Aorta (tissue), 5 donors: ENCODE measurements around the gene NKIRAS1. TPM values are rescaled to one million over a fixed set of nuclear protein-coding genes. Genes with fewer than 3 reads are reported as not detected.

Source experiments
- ATAC-seq: fragments of 200-7000 bp; cut with Tn5 transposase; one replicate; pipeline ENCODE4 v1.9.1; 2022; ENCODE audit warnings: moderate library complexity; ENCODE audit not compliant: low FRiP score
- DNase-seq, 2 donors: peaks; one replicate each; pipeline ENCODE4 v3.0.0-alpha.2; 2020
- H3K27ac ChIP-seq, 2 donors: one replicate each; pipeline ENCODE4 v1.5.1; 2013; ENCODE audit warnings: low read length in 2 of 2, mild to moderate bottlenecking in 2 of 2, moderate library complexity in 2 of 2, control low read depth in 1 of 2, inconsistent platforms in 1 of 2, low read depth in 1 of 2
- H3K27me3 ChIP-seq, 2 donors: one replicate each; pipeline ENCODE4 v1.6.1; 2013; ENCODE audit warnings: control low read depth in 1 of 2, low read length in 1 of 2, mild to moderate bottlenecking in 1 of 2, moderate library complexity in 1 of 2; ENCODE audit not compliant: insufficient read depth in 2 of 2, control insufficient read depth in 1 of 2
- H3K36me3 ChIP-seq, 2 donors: one replicate each; pipeline ENCODE4 v1.6.1; 2013; ENCODE audit warnings: control low read depth in 1 of 2, low read length in 1 of 2, mild to moderate bottlenecking in 1 of 2; ENCODE audit not compliant: insufficient read depth in 2 of 2, control insufficient read depth in 1 of 2
- H3K4me1 ChIP-seq, 2 donors: one replicate each; pipeline ENCODE4 v1.6.1; 2013; ENCODE audit warnings: low read length in 2 of 2, control low read depth in 1 of 2, mild to moderate bottlenecking in 1 of 2, moderate library complexity in 1 of 2; ENCODE audit not compliant: insufficient read depth in 2 of 2, control insufficient read depth in 1 of 2
- H3K4me3 ChIP-seq, 2 donors: one replicate each; pipeline ENCODE4 v1.5.1; 2013; ENCODE audit warnings: low read length in 2 of 2, control low read depth in 1 of 2, mild to moderate bottlenecking in 1 of 2
- H3K9me3 ChIP-seq: one replicate; pipeline ENCODE4 v1.6.1; 2013; ENCODE audit warnings: mild to moderate bottlenecking, low read length; ENCODE audit not compliant: control insufficient read depth
- whole genome bisulfite sequencing, 2 donors: extraction: QIAGEN DNeasy Blood & Tissue Kit; methylation state at CpG; one replicate each; pipeline ENCODE4 v1.1.7; 2013; 5-methylcytosine and 5-hydroxymethylcytosine counted together
- intact Hi-C, 2 donors: fragments of 100-400 bp; cut with DNase I; formaldehyde crosslinking; loops; one replicate each; pipeline versions ENCODE4 v1.14.2 to v1.15.0; 2022
- polyA plus RNA-seq, 2 donors: library from polyadenylated mRNA; stranded (reverse); fragments of 200-250 nt; gene quantifications; one replicate each; pipeline ENCODE4 v1.2.3, GENCODE V29; 2013
- total RNA-seq, 2 donors: library from RNA; stranded (reverse); fragmentation: NEBNext Ultra II Directional; extraction: Animal tissue kit (Norgen Biotek cat#: 25700); gene quantifications; one replicate each; pipeline ENCODE4 v1.2.1, GENCODE V29; 2021
- donor health status: healthy with polysubstance abuse.
- donor health status: Bipolar disorder and iron deficiency.
- donor health status: DM: no; HTN: no; CAD: no.
- donor health status: DM: no; HTN: no; CAD: no.
- donor health status: DM: yes; HTN: yes; CAD: no.

The NKIRAS1 gene
- total and polyA plus RNA-seq, 4 donors = 10.9 to 17.8 (median 13.4) TPM

GRCh38 chr3:23932571-23932970 lies 15.8 kb upstream of the NKIRAS1 start:
- DNase-seq (no peak), ATAC-seq (no peak)
- Histone ChIP-seq H3K4me3 (no peak overlapping the region), H3K27me3 (no peaks in the 10 kb centered on the region), H3K4me1 (no peaks in the 10 kb centered on the region), H3K36me3 (no peaks in the 10 kb centered on the region), H3K27ac (no peak overlapping the region), H3K9me3 (no peaks in the 10 kb centered on the region)
- intact Hi-C loops = no loop called here
- WGBS, 2 donors = 91 to 92% methylated on average over 4 of the region's 4 CpGs

- intact Hi-C loops = no loop called here
These were observed 14.8 kb upstream of the NKIRAS1 start for GRCh38 chr3:23931597-23931996.

GRCh38 chr3:23928524-23928923 lies 11.7 kb upstream of the NKIRAS1 start:
- H3K4me3 ChIP-seq = no peak overlapping the region
- H3K27me3 ChIP-seq = no peaks in the 10 kb centered on the region
- DNase-seq (no peak), ATAC-seq (no peak)
- H3K36me3 ChIP-seq = no peaks in the 10 kb centered on the region
- no peak overlapping the region for H3K27ac ChIP-seq
- intact Hi-C loops = loop anchor here in 1 of 2 donors (10.0 kb wide), 1 partner anchor 56 kb away; no protein-coding TSS in a partner anchor
- WGBS, 2 donors = 85 to 90% methylated on average over 7 to 8 of the region's 8 CpGs
- no peaks in the 10 kb centered on the region for H3K9me3 ChIP-seq
- no peaks in the 10 kb centered on the region for H3K4me1 ChIP-seq

More at GRCh38 chr3:23931597-23931996, 14.8 kb upstream of the NKIRAS1 start:
- H3K36me3 ChIP-seq = no peaks in the 10 kb centered on the region
- WGBS, 2 donors = 83 to 84% methylated on average over 3 of the region's 3 CpGs
- no peaks in the 10 kb centered on the region for H3K27me3 ChIP-seq
- no peaks in the 10 kb centered on the region for H3K9me3 ChIP-seq
- DNase-seq = no peak
- H3K27ac ChIP-seq = no peak overlapping the region
- no peak overlapping the region for H3K4me3 ChIP-seq
- no peaks in the 10 kb centered on the region for H3K4me1 ChIP-seq
- ATAC-seq = no peak

GRCh38 chr3:23926736-23927135 lies 9.9 kb upstream of the NKIRAS1 start:
- Histone ChIP-seq H3K4me1 (no peaks in the 10 kb centered on the region), H3K9me3 (no peaks in the 10 kb centered on the region), H3K27ac (no peak overlapping the region), H3K36me3 (no peaks in the 10 kb centered on the region), H3K27me3 (no peaks in the 10 kb centered on the region), H3K4me3 (no peak overlapping the region)
- WGBS, 2 donors = 58 to 72% methylated on average over 3 of the region's 3 CpGs
- ATAC-seq (no peak), DNase-seq (no peak)
- intact Hi-C loops = loop anchor here in 1 of 2 donors (10.0 kb wide), 1 partner anchor 58 kb away; no protein-coding TSS in a partner anchor

GRCh38 chr3:23926246-23926645 lies 9.5 kb upstream of the NKIRAS1 start:
- DNase-seq = no peak
- Histone ChIP-seq H3K9me3 (no peaks in the 10 kb centered on the region), H3K27ac (no peak overlapping the region), H3K36me3 (no peaks in the 10 kb centered on the region), H3K4me1 (no peaks in the 10 kb centered on the region), H3K4me3 (no peak overlapping the region), H3K27me3 (no peaks in the 10 kb centered on the region)
- ATAC-seq = no peak
- WGBS, 2 donors = 97 to 98% methylated on average over 7 of the region's 7 CpGs
- intact Hi-C loops = loop anchor here in 1 of 2 donors (10.0 kb wide), 1 partner anchor 59 kb away; no protein-coding TSS in a partner anchor

- H3K27ac ChIP-seq = no peak overlapping the region
- 34 to 37% methylated on average over 2 of the region's 2 CpGs for WGBS, 2 donors
- intact Hi-C loops = loop anchor here in 1 of 2 donors (10.0 kb wide), 1 partner anchor 61 kb away; no protein-coding TSS in a partner anchor
- DNase-seq = no peak
- H3K4me1 ChIP-seq = no peaks in the 10 kb centered on the region
- ATAC-seq = no peak
- no peaks in the 10 kb centered on the region for H3K9me3 ChIP-seq
- no peak overlapping the region for H3K4me3 ChIP-seq
- no peaks in the 10 kb centered on the region for H3K27me3 ChIP-seq
- peaks cover 0 to 4% of the 10 kb centered on the region in 2 donors for H3K36me3 ChIP-seq
These were observed 7.0 kb upstream of the NKIRAS1 start for GRCh38 chr3:23923786-23924185.

GRCh38 chr3:23921052-23921511 lies 4.3 kb upstream of the NKIRAS1 start:
- H3K9me3 ChIP-seq = no peaks in the 10 kb centered on the region
- 86 to 89% methylated on average over 3 of the region's 3 CpGs for WGBS, 2 donors
- no peak for ATAC-seq
- H3K36me3 ChIP-seq = peaks cover 0 to 4% of the 10 kb centered on the region in 2 donors
- no peaks in the 10 kb centered on the region for H3K4me1 ChIP-seq
- no peak for DNase-seq
- no peak overlapping the region for H3K27ac ChIP-seq
- no peak overlapping the region for H3K4me3 ChIP-seq
- no peaks in the 10 kb centered on the region for H3K27me3 ChIP-seq
- intact Hi-C loops = loop anchor here in 1 of 2 donors (10.0 kb wide), 1 partner anchor 64 kb away; no protein-coding TSS in a partner anchor

- Histone ChIP-seq H3K27me3 (no peaks in the 10 kb centered on the region), H3K27ac (no peak overlapping the region), H3K36me3 (peaks cover 0 to 4% of the 10 kb centered on the region in 2 donors), H3K9me3 (no peaks in the 10 kb centered on the region), H3K4me1 (peaks cover 0 to 7% of the 10 kb centered on the region in 2 donors), H3K4me3 (no peak overlapping the region)
- no peak for DNase-seq
- WGBS, 2 donors = 72 to 73% methylated on average over 5 of the region's 5 CpGs
- ATAC-seq = no peak
- intact Hi-C loops = loop anchor here in 1 of 2 donors (10.0 kb wide), 1 partner anchor 65 kb away; no protein-coding TSS in a partner anchor
These were observed 3.4 kb upstream of the NKIRAS1 start for GRCh38 chr3:23920151-23920655.

- ATAC-seq (no peak), DNase-seq (no peak)
- intact Hi-C loops = loop anchor here in 1 of 2 donors (10.0 kb wide), 1 partner anchor 65 kb away; no protein-coding TSS in a partner anchor
- Histone ChIP-seq H3K27ac (no peak overlapping the region), H3K36me3 (peaks cover 0 to 4% of the 10 kb centered on the region in 2 donors), H3K27me3 (no peaks in the 10 kb centered on the region), H3K4me3 (no peak overlapping the region), H3K4me1 (peaks cover 0 to 8% of the 10 kb centered on the region in 2 donors), H3K9me3 (no peaks in the 10 kb centered on the region)
- 63 to 68% methylated on average over 2 of the region's 2 CpGs for WGBS, 2 donors
These were observed 2.8 kb upstream of the NKIRAS1 start for GRCh38 chr3:23919628-23920027.
